ENCODE data around the gene EDEM1.
"Not testable (repeated sequence)": the region's sequence is repeated elsewhere in the genome, so short reads cannot be mapped to it uniquely, and the experiment has no call there.

Gene EDEM1

GRCh38 chr3:5232570-5232969 is 45.1 kb downstream of the EDEM1 start:
- DNase-seq (ENCODE audit: low read depth): no peak

- no peak for DNase-seq (ENCODE audit: low read depth)
Measured at GRCh38 chr3:5233026-5233425, 45.5 kb downstream of the EDEM1 start.

GRCh38 chr3:5235655-5236054 is 48.1 kb downstream of the EDEM1 start:
- DNase-seq (ENCODE audit: low read depth): no peak

GRCh38 chr3:5238545-5238944 is 51.0 kb downstream of the EDEM1 start:
- DNase-seq (ENCODE audit: low read depth): no peak

- no peak for DNase-seq (ENCODE audit: low read depth)
Measured at GRCh38 chr3:5239602-5240001, 52.1 kb downstream of the EDEM1 start.

GRCh38 chr3:5240740-5241139 is 53.2 kb downstream of the EDEM1 start:
- no peak for DNase-seq (ENCODE audit: low read depth)

- not testable (repeated sequence) for DNase-seq (ENCODE audit: low read depth)
Measured at GRCh38 chr3:5242785-5243184, 55.3 kb downstream of the EDEM1 start.

- no peak for DNase-seq (ENCODE audit: low read depth)
Measured at GRCh38 chr3:5245927-5246326, 58.4 kb downstream of the EDEM1 start.

- no peak for DNase-seq (ENCODE audit: low read depth)
Measured at GRCh38 chr3:5248822-5249221, 61.3 kb downstream of the EDEM1 start.

GRCh38 chr3:5250467-5251195 is 63.1 kb downstream of the EDEM1 start:
- no peak for DNase-seq (ENCODE audit: low read depth)

- no peak for DNase-seq (ENCODE audit: low read depth)
Measured at GRCh38 chr3:5251196-5251583, 63.7 kb downstream of the EDEM1 start.

GRCh38 chr3:5252131-5252530 is 64.6 kb downstream of the EDEM1 start:
- DNase-seq (ENCODE audit: low read depth): no peak

- no peak for DNase-seq (ENCODE audit: low read depth)
Measured at GRCh38 chr3:5254281-5255048, 67.0 kb downstream of the EDEM1 start.

- DNase-seq (ENCODE audit: low read depth): no peak
Measured at GRCh38 chr3:5255404-5256344, 68.2 kb downstream of the EDEM1 start.

- no peak for DNase-seq (ENCODE audit: low read depth)
Measured at GRCh38 chr3:5258526-5258925, 71.0 kb downstream of the EDEM1 start.

- no peak for DNase-seq (ENCODE audit: low read depth)
Measured at GRCh38 chr3:5260992-5261501, 73.5 kb downstream of the EDEM1 start.

GRCh38 chr3:5262507-5262906 is 75.0 kb downstream of the EDEM1 start:
- no peak for DNase-seq (ENCODE audit: low read depth)

GRCh38 chr3:5264093-5264600 is 76.6 kb downstream of the EDEM1 start:
- no peak for DNase-seq (ENCODE audit: low read depth)

- no peak for DNase-seq (ENCODE audit: low read depth)
Measured at GRCh38 chr3:5264896-5265770, 77.6 kb downstream of the EDEM1 start.

- DNase-seq (ENCODE audit: low read depth): no peak
Measured at GRCh38 chr3:5267252-5267651, 79.7 kb downstream of the EDEM1 start.

- no peak for DNase-seq (ENCODE audit: low read depth)
Measured at GRCh38 chr3:5267889-5268288, 80.4 kb downstream of the EDEM1 start.

All from fibroblast of the conjunctiva (primary cell).